Keratinocyte (primary cell): ENCODE results near the gene TRIM38.

Source experiments
- CTCF ChIP-seq, 3 experiments: IDR thresholded peaks in 1 of 3; conservative IDR thresholded peaks in 1 of 3; optimal IDR thresholded peaks in 1 of 3; 2 replicates in 2 of 3; 3 replicates in 1 of 3; pipeline versions ENCODE3 to v1.5.1; 2011; ENCODE audit warnings: low read length in 3 of 3, mild to moderate bottlenecking in 3 of 3, moderate library complexity in 2 of 3, control low read depth in 1 of 3, inconsistent platforms in 1 of 3; ENCODE audit not compliant: insufficient read depth in 2 of 3; ENCODE audit errors: extremely low read depth in 1 of 3
- EZH2 ChIP-seq: IDR thresholded peaks from one replicate; pipeline ENCODE4 v1.6.1; 2012; ENCODE audit warnings: inconsistent platforms, mild to moderate bottlenecking, low read length, moderate library complexity

GRCh38 chr6:26021350-26022131 is 58.9 kb downstream of the TRIM38 start:
- TF ChIP-seq CTCF (optimal IDR thresholded peaks at IDR 0.05 in 1 of 3, IDR thresholded peaks at IDR 0.05 in 1 of 3, conservative IDR thresholded peaks at IDR 0.05 in 1 of 3; ENCODE audit: extremely low read depth in 1 of 3, insufficient read depth in 2 of 3, low read length in 3 of 3) (no peak), EZH2 (no peak)
